Fibroblast of mammary gland (primary cell): ENCODE measurements around the gene SYNDIG1.

Experiments used
- DNase-seq: peaks from one replicate; pipeline ENCODE4 v3.0.0-alpha.2; 2010; ENCODE audit warnings: low read depth
- H3K4me3 ChIP-seq: 2 replicates; pipeline ENCODE4 v1.5.1; 2011; ENCODE audit warnings: low read depth, mild to moderate bottlenecking, low read length, moderate library complexity; ENCODE audit not compliant: control insufficient read depth
- CTCF ChIP-seq: conservative IDR thresholded peaks from 2 replicates; pipeline ENCODE4 v1.5.1; 2011; ENCODE audit warnings: low read depth, low read length, inconsistent platforms; ENCODE audit not compliant: control insufficient read depth, insufficient read depth

The SYNDIG1 gene

DNA sequence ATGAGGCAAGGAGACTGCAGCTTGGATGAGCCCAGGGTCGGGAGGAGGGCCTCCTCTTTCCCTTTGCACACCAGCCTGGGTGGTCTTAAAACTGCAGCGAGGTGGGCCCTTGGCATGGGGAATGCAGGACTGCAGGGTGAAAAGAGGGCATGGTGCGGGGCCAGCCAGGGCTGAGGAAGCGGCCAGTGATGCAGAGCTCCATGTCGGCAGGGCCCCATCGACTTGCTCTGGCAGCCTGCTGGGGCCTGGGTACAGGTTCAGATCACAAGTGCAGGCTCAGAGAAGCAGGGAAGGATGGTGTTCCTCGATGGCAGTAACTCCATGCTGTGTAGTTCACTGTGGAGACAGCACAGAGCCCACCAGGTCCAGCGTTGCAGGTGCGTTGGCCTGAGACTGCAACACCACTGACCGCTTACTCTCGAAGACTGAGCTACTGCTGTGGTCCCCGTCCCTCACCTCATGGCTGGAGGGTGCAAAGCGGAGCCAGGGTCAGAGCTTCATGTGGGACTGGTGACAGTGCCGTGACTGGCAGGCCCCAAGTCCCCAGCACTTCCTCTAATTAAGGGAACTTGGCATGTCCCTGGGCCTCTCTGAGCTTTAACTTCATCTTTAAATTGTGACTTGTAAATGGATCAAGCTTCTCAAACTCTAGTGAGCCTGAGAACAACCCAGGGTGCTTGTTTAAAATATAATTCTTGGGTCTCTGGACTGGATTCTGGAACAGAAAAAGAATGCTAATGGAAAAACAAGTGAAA is 223.2 kb downstream of the SYNDIG1 start:
- H3K4me3 ChIP-seq, result no peak overlapping the region
- DNase-seq, result no peak

DNA sequence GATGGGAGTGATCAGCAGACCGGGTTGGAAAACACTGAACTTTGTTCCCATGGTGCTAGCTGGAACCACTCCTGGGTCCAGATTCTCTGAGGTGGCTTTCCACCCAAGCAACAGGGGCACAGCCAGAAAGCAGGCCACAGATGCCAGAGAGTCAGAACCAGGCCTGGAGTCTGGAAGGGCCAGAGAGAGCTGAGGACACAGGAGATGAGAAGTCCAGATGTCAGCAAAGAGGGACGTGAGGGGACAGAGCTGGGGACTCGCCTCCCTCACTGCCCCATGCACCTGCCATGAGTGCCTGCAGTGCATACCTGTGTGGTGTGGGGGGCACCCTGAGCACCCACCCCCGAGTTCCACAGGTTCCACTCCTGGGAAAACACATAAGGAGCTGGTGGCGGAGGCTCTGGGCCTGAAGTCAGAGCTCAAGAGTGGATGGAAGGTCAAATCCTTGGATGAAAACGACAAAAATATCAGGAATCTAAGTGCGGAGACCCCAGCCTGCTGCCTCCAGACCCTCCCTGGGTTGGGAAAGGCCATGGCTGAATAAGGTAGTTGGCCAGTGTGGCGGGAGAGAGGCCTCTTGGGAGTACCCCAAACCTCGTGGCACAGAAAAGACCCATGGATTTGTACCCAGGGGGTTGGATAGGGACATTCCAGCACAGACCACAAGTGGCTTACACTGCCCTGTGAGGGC is 224.2 kb downstream of the SYNDIG1 start:
- H3K4me3 ChIP-seq, result no peak overlapping the region
- DNase-seq, result no peak
- TF ChIP-seq CTCF, result no peak

More for the DNA sequence above, 223.2 kb downstream of the SYNDIG1 start:
- no peak for TF ChIP-seq CTCF

DNA sequence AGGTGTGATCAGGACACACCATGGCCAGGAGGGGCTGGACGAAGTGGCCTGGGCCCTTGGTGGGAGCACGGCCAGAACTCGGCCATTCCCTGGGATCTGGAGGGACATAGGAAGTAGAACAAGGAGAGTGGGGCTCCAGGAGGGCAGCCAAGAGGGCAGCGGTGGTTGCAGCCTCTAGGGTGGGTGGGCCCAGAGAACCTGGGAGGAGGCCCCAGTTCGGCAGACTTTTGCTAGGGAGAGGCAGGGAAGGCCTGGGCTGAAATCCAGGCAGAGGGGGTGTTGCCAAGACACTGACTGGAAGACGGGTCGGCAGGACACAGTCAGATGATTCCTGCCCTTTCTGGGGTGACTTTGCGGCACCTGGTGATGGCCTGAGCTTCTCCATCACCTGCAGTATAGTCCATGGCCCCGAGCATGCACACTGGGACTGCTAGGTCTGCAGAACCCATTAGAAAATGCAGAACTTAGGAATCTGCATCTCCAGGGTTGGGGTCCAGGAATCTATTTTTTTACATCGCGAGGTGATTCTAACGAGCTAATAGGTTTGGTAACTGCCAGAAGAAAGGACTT is 224.8 kb downstream of the SYNDIG1 start:
- no peak for TF ChIP-seq CTCF
- DNase-seq, result no peak
- H3K4me3 ChIP-seq, result no peak overlapping the region

DNA sequence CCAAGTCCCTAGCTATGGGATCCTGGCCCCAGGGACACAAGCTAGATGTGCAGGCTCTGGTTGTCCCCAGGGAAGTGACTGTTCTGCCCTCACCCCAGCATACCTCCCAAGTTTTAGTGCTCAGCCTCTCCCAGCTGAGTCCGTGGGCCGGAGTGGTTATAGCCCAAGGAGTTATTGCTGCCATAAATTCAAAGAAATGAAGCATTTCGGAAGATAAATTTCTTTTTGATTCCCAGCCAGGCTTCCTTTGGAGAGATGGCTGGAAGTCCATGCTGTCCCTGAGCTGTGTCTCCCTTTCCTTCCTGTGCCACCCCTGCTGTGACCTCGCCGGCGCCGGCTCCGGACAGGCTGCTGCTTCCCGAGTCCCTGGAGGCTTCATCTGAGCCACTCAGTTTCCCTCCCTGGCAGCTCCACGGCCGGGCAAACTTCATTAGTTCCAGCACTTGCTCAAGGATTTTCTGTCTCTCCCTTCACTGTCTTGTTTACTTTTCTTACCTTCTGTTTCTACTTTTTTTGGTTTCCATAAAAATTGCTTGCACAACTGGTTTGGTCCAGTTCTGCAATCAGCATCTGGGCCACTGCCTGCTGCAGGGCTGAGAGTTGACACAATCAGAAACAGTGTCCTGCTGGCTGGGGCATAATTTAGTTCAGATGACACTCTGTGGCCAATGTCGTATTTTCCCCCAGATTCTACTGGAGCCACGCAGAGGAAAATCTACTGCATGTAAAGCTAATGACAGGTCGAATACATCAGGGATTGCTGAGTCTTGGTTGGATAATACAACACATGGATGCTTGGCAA is 225.5 kb downstream of the SYNDIG1 start:
- H3K4me3 ChIP-seq, result no peak overlapping the region
- no peak for DNase-seq
- TF ChIP-seq CTCF, result no peak

DNA sequence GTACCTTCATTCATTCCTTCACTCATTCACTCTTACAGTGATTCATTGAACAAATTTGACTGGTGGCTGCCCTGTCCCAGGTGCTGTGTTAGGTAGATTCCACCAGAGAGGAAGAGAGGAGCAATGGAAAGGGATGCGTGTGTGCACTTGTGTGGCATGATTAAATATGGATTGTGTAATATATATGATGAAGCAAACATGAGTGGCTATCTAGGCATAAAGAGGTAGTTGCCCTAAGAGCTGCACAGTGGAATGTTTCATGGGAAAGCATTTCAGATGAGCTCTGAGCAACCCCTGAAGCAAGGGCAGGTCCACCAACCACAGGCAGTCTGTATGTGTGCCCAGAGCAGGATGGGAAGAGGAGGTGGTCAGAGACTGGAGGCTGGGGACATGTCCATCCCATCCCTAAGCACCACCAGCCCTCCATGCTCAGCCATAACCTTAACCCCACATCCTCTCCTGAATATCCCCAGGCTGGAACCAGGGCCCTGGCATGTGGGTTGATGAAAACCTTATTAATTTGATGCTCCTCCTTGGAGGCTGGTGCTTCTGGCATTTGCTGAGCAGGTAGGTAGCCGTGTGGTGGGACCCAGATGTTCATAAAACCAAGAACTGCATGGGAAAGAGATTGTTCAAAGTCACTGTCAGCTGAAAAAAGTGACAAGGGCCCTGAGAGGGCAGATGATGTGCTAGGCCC is 226.2 kb downstream of the SYNDIG1 start:
- DNase-seq, result no peak
- no peak overlapping the region for H3K4me3 ChIP-seq
- TF ChIP-seq CTCF, result no peak

DNA sequence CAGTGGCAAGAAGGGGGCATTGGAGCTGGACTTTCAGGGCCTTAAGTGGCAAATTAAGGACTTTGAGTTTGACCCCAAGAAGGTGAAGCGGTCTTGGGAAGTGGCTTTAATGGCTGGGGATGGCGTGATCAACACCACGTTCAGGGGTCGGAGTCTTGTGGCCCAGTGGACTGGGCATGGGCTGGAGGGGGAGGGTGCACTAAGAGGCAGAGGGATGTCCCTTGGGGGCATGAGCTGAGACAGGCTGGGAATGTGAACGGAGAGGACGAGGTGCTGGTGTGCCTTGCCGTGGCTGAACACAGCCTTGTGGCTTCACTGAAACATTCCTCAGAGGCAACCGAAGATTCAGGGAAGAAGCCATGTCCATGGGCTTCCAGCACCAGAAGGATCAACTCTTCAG is 227.0 kb downstream of the SYNDIG1 start:
- H3K4me3 ChIP-seq, result no peak overlapping the region
- no peak for TF ChIP-seq CTCF
- no peak for DNase-seq
